CD14-positive monocyte (primary cell): Measurements from ENCODE around the gene RBFOX1. TPM values are rescaled to one million over a fixed set of nuclear protein-coding genes. Genes with fewer than 3 reads are reported as not detected.

ENCODE experiments used
- DNase-seq, 3 donors: peaks; one replicate each; pipeline ENCODE4 v3.0.0-alpha.2; 2011 to 2022
- H2AFZ ChIP-seq: 2 replicates; pipeline ENCODE4 v1.6.0; 2012; ENCODE audit warnings: mild to moderate bottlenecking, low read depth, low read length, inconsistent platforms; ENCODE audit not compliant: insufficient read depth, poor library complexity, severe bottlenecking
- H3K27ac ChIP-seq, 2 donors: 1 replicate in 1 of 2; 2 replicates in 1 of 2; pipeline ENCODE4 v1.5.1; 2012 to 2013; ENCODE audit warnings: low read length in 2 of 2, control low read depth in 1 of 2, inconsistent platforms in 1 of 2, low read depth in 1 of 2, mild to moderate bottlenecking in 1 of 2
- H3K27me3 ChIP-seq, 2 donors: one replicate each; pipeline versions ENCODE4 v1.6.0 to v1.6.1; 2011 to 2013; ENCODE audit warnings: low read length in 2 of 2; ENCODE audit not compliant: control insufficient read depth in 2 of 2, insufficient read depth in 2 of 2
- H3K36me3 ChIP-seq, 2 donors: replicated peaks in 1 of 2; 1 replicate in 1 of 2; 2 replicates in 1 of 2; pipeline versions ENCODE4 v1.5.1 to v1.6.1; 2012 to 2013; ENCODE audit warnings: low read length in 2 of 2, control low read depth in 1 of 2, inconsistent platforms in 1 of 2, mild to moderate bottlenecking in 1 of 2; ENCODE audit not compliant: insufficient read depth in 2 of 2, control insufficient read depth in 1 of 2
- H3K4me1 ChIP-seq, 2 donors: 1 replicate in 1 of 2; 2 replicates in 1 of 2; pipeline versions ENCODE4 v1.5.1 to v1.6.1; 2012 to 2013; ENCODE audit warnings: low read length in 2 of 2, control low read depth in 1 of 2, inconsistent platforms in 1 of 2, mild to moderate bottlenecking in 1 of 2, moderate library complexity in 1 of 2; ENCODE audit not compliant: insufficient read depth in 2 of 2, control insufficient read depth in 1 of 2
- H3K4me2 ChIP-seq: replicated peaks from 2 replicates; pipeline ENCODE3; 2012; ENCODE audit warnings: low read length, moderate library complexity, mild to moderate bottlenecking; ENCODE audit not compliant: poor library complexity, severe bottlenecking; ENCODE audit errors: extremely low read depth
- H3K4me3 ChIP-seq, 3 experiments: fragments of 200-600 bp in 1 of 3; sonication (generic) in 1 of 3; replicated peaks in 1 of 3; 1 replicate in 2 of 3; 2 replicates in 1 of 3; pipeline ENCODE4 v1.5.1; 2011 to 2013; ENCODE audit warnings: low read length in 3 of 3, mild to moderate bottlenecking in 3 of 3, control low read depth in 2 of 3, low read depth in 2 of 3, inconsistent platforms in 1 of 3, moderate library complexity in 1 of 3
- H3K79me2 ChIP-seq: 2 replicates; pipeline ENCODE4 v1.6.0; 2012; ENCODE audit warnings: mild to moderate bottlenecking, control low read depth, inconsistent platforms, low read length, moderate library complexity; ENCODE audit not compliant: insufficient read depth
- H3K9ac ChIP-seq: 2 replicates; pipeline ENCODE4 v1.6.0; 2017; ENCODE audit warnings: low read length, mild to moderate bottlenecking; ENCODE audit not compliant: insufficient read depth, poor library complexity, severe bottlenecking
- H3K9me3 ChIP-seq, 2 donors: replicated peaks in 1 of 2; 1 replicate in 1 of 2; 2 replicates in 1 of 2; pipeline versions ENCODE4 v1.5.1 to v1.6.1; 2012 to 2013; ENCODE audit warnings: low read length in 2 of 2, control low read depth in 1 of 2; ENCODE audit not compliant: control insufficient read depth in 1 of 2, insufficient read depth in 1 of 2
- H4K20me1 ChIP-seq: 2 replicates; pipeline ENCODE4 v1.6.0; 2012; ENCODE audit warnings: mild to moderate bottlenecking, low read length, control low read depth, moderate library complexity; ENCODE audit not compliant: insufficient read depth
- H3K27ac Mint-ChIP-seq, 7 donors: one replicate each; pipeline ENCODE4 v1.8.0; 2020; ENCODE audit warnings: mild to moderate bottlenecking in 7 of 7, mixed read lengths in 7 of 7, moderate library complexity in 6 of 7, inconsistent platforms in 2 of 7
- H3K27me3 Mint-ChIP-seq, 3 donors: one replicate each; pipeline ENCODE4 v1.8.0; 2021 to 2022; ENCODE audit warnings: low read depth in 3 of 3, mild to moderate bottlenecking in 3 of 3, mixed read lengths in 3 of 3, moderate library complexity in 3 of 3, inconsistent platforms in 1 of 3
- H3K36me3 Mint-ChIP-seq, 2 donors: one replicate each; pipeline ENCODE4 v1.8.0; 2020; ENCODE audit warnings: mixed read lengths in 2 of 2, inconsistent platforms in 1 of 2, mild to moderate bottlenecking in 1 of 2
- H3K4me1 Mint-ChIP-seq: one replicate; pipeline ENCODE4 v1.8.0; 2020; ENCODE audit warnings: mild to moderate bottlenecking, mixed read lengths
- H3K4me3 Mint-ChIP-seq, 2 donors: one replicate each; pipeline ENCODE4 v1.8.0; 2020; ENCODE audit warnings: mild to moderate bottlenecking in 2 of 2, mixed read lengths in 2 of 2, moderate library complexity in 1 of 2
- H3K9me3 Mint-ChIP-seq, 7 donors: one replicate each; pipeline ENCODE4 v1.8.0; 2020 to 2022; ENCODE audit warnings: mixed read lengths in 7 of 7, mild to moderate bottlenecking in 6 of 7, moderate library complexity in 6 of 7, inconsistent platforms in 2 of 7
- CTCF ChIP-seq: fragments of 200-600 bp; IDR thresholded peaks from one replicate; pipeline ENCODE4 v1.8.0; 2022; ENCODE audit warnings: antibody characterized with exemption, mild to moderate bottlenecking
- WGBS: methylation state at CpG from one replicate; pipeline ENCODE4 v1.1.5; 2013; ENCODE audit warnings: missing lambda C conversion rate; ENCODE audit not compliant: insufficient coverage; 5-methylcytosine and 5-hydroxymethylcytosine counted together
- intact Hi-C, 2 donors: fragments of 100-400 bp; cut with micrococcal nuclease; formaldehyde crosslinking; loops; one replicate each; pipeline versions ENCODE4 v1.15.0 to v1.15.1; 2023
- polyA plus RNA-seq, 3 donors: library from polyadenylated mRNA; depleted of rRNA in 1 of 3; unstranded in 2 of 3; stranded (reverse) in 1 of 3; fragments of 300-500 nt in 2 of 3; fragments of >200 nt in 1 of 3; fragmentation: Illumina TruSeq in 2 of 3; gene quantifications; 1 replicate in 2 of 3; 2 replicates in 1 of 3; pipeline ENCODE4 v1.2.3, GENCODE V29; 2012 to 2021

The RBFOX1 gene
- polyA plus RNA-seq, 3 donors = not detected

- WGBS = no CpG with 5 or more reads among the region's 11 CpGs
- Mint-ChIP-seq H3K36me3 (no peaks in the 10 kb centered on the region), H3K27ac (no peak overlapping the region), H3K9me3 (peaks cover 0 to 3% (median 0%) of the 10 kb centered on the region in 7 donors), H3K27me3 (peaks cover 0 to 2% (median 0%) of the 10 kb centered on the region in 3 donors), H3K4me3 (no peak overlapping the region), H3K4me1 (no peaks in the 10 kb centered on the region)
- DNase-seq = no peak
- Histone ChIP-seq H3K4me2 (no peak overlapping the region), H3K4me3 (no peak overlapping the region), H3K27ac (no peak overlapping the region), H3K79me2 (no peaks in the 10 kb centered on the region), H3K36me3 (no peaks in the 10 kb centered on the region), H4K20me1 (no peaks in the 10 kb centered on the region), H3K9me3 (no peaks in the 10 kb centered on the region), H3K9ac (no peak overlapping the region), H3K27me3 (no peaks in the 10 kb centered on the region), H3K4me1 (no peaks in the 10 kb centered on the region), H2AFZ (no peak overlapping the region)
- TF ChIP-seq CTCF = no peak
- intact Hi-C loops = no loop called here
Observed at GRCh38 chr16:7596308-7596707, 263.7 kb downstream of the RBFOX1 start.

- H2AFZ ChIP-seq = no peak overlapping the region
- H3K36me3 Mint-ChIP-seq = no peaks in the 10 kb centered on the region
- no peaks in the 10 kb centered on the region for H3K79me2 ChIP-seq
- TF ChIP-seq CTCF = no peak
- WGBS = 73% methylated on average over 2 of the region's 3 CpGs
- no peak overlapping the region for H3K4me2 ChIP-seq
- H3K4me1 ChIP-seq = no peaks in the 10 kb centered on the region
- H3K4me1 Mint-ChIP-seq = no peaks in the 10 kb centered on the region
- no peak overlapping the region for H3K27ac Mint-ChIP-seq
- no peak overlapping the region for H3K27ac ChIP-seq
- no peak for DNase-seq
- H3K4me3 ChIP-seq = no peak overlapping the region
- intact Hi-C loops = no loop called here
- no peak overlapping the region for H3K9ac ChIP-seq
- H3K9me3 ChIP-seq = no peaks in the 10 kb centered on the region
- H3K36me3 ChIP-seq = no peaks in the 10 kb centered on the region
- H3K4me3 Mint-ChIP-seq = no peak overlapping the region
- H3K27me3 Mint-ChIP-seq = no peaks in the 10 kb centered on the region
- no peaks in the 10 kb centered on the region for H3K27me3 ChIP-seq
- H4K20me1 ChIP-seq = no peaks in the 10 kb centered on the region
- H3K9me3 Mint-ChIP-seq = peaks cover 0 to 3% (median 0%) of the 10 kb centered on the region in 7 donors
Observed at GRCh38 chr16:7597677-7598076, 265.0 kb downstream of the RBFOX1 start.
